Neural cell (in vitro differentiated cells): ENCODE results near the gene DPEP1.

ENCODE experiments used
- CTCF ChIP-seq: fragments of 450-650 bp; IDR thresholded peaks from 2 replicates; pipeline ENCODE4 v1.5.1; 2014; ENCODE audit warnings: antibody characterized with exemption, mild to moderate bottlenecking, moderate library complexity; ENCODE audit not compliant: poor library complexity, severe bottlenecking
- EP300 ChIP-seq: fragments of 450-650 bp; conservative IDR thresholded peaks from 2 replicates; pipeline ENCODE4 v1.6.1; 2014; ENCODE audit warnings: antibody characterized with exemption, mild to moderate bottlenecking, moderate library complexity; ENCODE audit not compliant: poor library complexity, severe bottlenecking
- EZH2 ChIP-seq: fragments of 200-600, 300-800 bp; shearing (Covaris generic), sonication (generic); IDR thresholded peaks from 2 replicates; pipeline ENCODE4 v1.6.1; 2014; ENCODE audit warnings: antibody characterized with exemption, low read length, borderline replicate concordance, mild to moderate bottlenecking; ENCODE audit not compliant: insufficient read depth, poor library complexity, severe bottlenecking
- MXI1 ChIP-seq: fragments of 450-650 bp; conservative IDR thresholded peaks from 2 replicates; pipeline ENCODE4 v1.6.1; 2014; ENCODE audit warnings: antibody characterized with exemption, mild to moderate bottlenecking; ENCODE audit not compliant: poor library complexity, severe bottlenecking
- POLR2AphosphoS5 ChIP-seq: IDR thresholded peaks from 2 replicates; pipeline ENCODE4 v1.6.1; 2012
- RAD21 ChIP-seq: fragments of 450-650 bp; conservative IDR thresholded peaks from 2 replicates; pipeline ENCODE4 v1.6.1; 2014; ENCODE audit warnings: antibody characterized with exemption, mild to moderate bottlenecking, moderate library complexity
- REST ChIP-seq: IDR thresholded peaks from 2 replicates; pipeline ENCODE4 v1.6.1; 2012; ENCODE audit warnings: borderline replicate concordance
- SMC3 ChIP-seq: fragments of 450-650 bp; conservative IDR thresholded peaks from 2 replicates; pipeline ENCODE4 v1.6.1; 2014; ENCODE audit warnings: antibody characterized with exemption, mild to moderate bottlenecking, moderate library complexity; ENCODE audit not compliant: poor library complexity
- TAF1 ChIP-seq: IDR thresholded peaks from 2 replicates; pipeline ENCODE4 v1.6.1; 2012; ENCODE audit warnings: low read depth

DNA sequence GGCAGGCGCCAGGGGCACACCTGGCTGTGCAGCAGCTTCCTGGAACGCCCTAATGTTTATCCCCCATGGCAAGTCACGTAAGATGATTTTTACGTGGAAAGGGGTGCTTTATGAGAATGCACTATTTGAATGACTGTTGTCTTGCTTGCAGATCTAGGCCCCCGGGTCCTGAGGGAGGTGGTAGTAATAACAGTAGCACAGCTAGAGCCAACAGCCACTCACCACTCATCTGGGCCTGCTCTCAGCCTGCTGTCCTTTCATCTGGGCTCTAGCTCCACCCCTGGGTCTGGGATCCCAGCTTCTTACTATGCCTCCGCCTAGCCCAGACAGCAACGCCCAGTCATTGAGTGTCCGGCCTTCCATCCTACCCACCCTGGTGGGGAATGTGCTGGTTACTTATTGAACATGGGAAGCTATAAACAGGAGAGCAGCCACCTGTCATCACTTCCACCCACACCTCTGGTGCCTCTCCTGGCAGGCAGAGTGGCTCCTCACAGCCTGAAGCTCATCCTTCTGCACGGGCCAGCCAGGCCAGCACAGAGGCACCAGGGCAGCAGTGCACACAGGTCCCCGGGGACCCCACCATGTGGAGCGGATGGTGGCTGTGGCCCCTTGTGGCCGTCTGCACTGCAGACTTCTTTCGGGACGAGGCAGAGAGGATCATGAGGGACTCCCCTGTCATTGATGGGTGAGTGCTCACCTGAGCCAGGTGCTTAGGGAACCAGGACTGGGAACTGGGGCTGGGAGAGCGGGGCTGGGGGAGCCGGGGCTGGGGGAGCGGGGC is 16.6 kb downstream of the DPEP1 start:
- TF ChIP-seq CTCF, result no peak
- no peak for TF ChIP-seq RAD21
- TF ChIP-seq MXI1, result no peak
- TF ChIP-seq SMC3, result no peak
- TF ChIP-seq EP300, result no peak
- no peak for TF ChIP-seq POLR2AphosphoS5
- TF ChIP-seq REST, result no peak
- no peak for TF ChIP-seq EZH2
- no peak for TF ChIP-seq TAF1
